ENCODE data around the gene TSPAN9.

Gene TSPAN9

GRCh38 chr12:3230758-3231375 lies 153.7 kb downstream of the TSPAN9 start:
- no peak for DNase-seq

DNA sequence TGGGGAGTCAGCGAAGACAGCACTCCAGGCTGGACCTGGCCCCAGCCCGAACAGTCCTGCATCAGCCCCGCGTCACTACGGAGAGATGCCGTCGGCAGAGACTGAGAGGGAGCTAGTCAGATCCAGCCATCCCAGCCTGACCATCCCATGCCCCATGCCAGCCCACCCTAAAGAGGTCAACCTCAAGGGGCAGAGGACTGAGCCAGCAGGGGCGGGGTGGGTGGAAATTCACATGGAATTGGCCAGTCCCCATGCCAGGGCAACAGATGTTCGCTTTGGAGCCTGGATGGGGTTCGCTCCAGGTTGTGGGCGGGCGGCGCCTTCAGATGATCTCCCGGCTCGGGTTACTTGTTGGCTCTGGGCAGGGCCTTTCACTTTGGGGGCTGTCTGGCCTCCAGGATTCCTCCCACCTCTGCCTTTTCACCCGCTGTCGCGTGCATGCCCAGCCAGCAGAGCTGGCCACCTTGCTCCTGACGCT lies 154.3 kb downstream of the TSPAN9 start:
- DNase-seq: no peak

DNA sequence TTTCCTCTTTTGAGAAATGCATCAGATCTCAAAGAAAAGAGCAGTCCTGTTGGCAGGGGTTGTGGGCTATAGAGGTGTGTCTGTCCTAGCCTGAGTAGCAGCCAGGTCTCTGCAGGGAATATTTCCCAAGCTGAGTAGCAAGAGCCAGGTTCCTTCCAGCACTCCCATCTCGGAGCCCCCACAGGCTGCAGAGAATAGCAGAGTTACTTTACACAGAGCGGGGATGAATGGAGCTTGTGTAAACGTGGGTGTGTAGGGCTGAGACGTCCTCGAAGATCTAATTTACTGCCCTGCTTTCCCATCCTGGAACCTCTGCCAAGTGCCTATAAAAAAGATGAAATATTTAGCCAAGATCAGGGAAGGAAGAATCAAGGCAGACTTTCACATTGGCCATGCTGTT lies 156.6 kb downstream of the TSPAN9 start:
- DNase-seq: no peak

GRCh38 chr12:3236345-3237187 lies 159.4 kb downstream of the TSPAN9 start:
- no peak for DNase-seq

GRCh38 chr12:3238196-3238595 lies 161.0 kb downstream of the TSPAN9 start:
- DNase-seq: no peak

DNA sequence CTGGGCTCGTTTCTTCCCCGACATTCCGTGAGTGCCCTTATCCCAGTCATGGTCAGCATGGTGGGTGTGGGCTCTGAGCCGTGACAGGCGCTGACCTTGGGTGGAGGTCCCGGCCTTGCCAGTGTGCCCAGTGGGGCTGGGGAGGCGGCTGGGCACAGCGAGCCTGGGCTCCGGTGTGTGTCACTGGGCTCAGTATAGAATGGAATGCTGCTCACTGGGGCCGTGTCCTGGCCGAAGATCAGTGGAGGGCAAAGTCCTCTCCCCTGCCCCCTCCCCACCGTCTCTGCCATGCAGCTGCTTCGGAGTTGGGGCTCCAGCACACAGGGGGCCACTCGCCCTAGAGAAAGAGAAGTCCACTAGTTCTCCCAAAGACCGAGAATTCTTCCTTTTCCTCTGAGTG lies 164.4 kb downstream of the TSPAN9 start:
- no peak for DNase-seq

DNA sequence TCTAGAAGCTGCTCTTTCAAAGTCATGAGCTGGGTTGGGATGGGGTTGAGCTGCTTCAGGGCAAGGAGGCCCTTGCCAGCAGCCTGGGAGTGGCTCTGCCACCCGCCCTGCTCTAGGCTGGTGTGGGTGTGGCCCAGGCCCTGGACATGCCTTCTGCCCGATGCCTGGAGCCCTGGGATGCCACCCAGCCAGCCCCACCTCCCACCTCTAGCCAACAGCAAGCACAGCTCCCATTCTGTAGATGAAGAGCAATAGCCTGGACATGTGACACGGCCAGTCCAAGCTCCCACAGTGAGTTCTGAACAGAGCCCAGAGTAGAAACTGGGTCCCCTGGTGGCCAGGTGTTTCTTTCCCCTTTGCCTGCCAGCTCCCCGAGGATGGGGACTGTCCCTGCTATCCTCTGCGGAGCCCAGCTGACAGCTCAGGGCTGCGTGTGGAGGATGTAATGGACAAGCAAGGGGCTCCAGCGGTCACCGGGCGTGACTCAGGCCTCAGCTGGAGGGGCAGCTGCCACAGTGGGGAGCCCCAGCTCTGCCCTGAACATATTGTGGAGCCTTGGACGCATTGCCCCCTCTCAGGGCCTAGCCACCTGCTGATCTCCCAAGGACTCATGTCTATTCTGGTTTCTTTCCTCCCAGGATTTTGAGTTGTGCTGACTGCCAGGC lies 165.2 kb downstream of the TSPAN9 start:
- DNase-seq: no peak

DNA sequence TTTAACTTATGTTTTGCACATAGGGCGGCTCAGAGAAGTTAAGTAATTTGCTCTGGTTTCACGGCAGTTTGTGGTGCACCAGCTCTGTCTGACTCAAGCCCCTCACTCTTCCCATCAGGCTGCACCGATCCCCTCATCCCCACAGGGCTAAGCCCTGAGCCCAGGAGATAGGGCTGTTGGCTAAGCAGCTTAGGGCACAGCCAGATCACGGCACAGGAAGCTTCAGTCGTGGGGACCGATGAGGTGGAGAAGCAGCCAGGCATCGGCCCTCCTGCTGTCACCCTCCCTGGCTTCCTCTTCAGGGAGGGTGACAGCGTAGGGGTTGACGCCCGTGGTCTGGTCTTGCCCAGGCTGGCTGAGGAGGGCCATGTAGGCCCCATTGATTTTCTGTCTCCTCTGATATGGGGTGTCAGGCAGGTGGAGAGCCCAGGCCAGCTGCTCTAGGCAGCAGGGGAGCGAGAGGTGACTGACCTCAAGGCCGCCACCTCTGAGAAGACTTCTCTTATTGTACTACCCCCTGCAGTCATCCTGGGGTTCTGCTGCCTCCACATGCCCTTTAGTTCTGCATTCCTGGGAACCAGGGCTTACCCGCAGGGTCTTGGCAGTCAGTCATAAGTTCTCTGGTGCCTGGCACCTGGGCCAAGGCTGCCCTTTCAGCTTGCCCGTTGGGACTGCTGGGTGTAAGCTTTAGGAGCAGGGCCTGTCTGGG lies 166.4 kb downstream of the TSPAN9 start:
- DNase-seq: no peak

DNA sequence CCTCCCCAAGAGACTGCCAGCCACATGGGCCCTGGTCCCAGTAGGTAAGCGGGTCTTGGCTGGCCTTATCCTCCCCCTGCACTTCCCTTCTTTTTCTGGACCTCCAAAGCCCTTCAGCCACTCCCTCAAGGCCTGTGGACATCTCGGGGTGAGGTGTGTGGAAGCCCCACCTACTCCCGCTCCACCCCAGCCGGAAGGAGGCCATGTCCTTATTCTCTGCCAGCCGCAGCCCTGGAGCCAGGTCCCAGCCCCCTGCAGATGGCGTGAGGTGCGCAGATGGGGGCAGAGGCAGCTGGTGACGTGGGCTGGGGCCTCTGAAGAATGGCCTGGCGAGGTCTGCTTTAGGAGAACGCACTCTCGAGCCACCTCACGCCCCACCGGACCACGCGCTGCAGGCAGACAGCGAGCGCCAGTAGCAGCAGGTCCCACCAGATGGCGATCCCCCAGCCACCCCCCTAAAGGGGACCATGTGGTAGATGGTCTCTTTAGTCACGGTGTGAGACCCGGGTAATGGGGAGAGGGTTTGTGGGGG lies 167.1 kb downstream of the TSPAN9 start:
- no peak for DNase-seq

DNA sequence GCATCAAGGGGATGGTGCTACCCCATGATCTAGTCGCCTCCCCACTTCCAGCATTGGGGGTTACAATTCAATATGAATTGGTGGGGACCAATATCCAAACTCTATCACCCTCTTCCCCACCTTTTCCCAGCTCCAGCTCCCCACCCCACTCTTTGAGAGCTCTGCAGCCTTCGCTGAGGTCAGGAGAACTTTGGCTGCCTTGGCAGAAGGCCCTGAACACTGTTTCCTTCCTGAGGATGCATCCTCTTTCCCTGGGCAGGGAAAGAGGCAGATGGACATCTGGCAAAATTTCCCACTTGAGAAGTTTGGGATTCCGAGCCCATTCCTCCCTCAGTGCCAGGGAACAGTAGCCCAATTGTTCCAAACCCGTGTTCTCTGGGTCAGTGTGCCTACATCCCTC lies 169.1 kb downstream of the TSPAN9 start:
- DNase-seq: no peak

- no peak for DNase-seq
Measured at GRCh38 chr12:3247077-3247476, 169.9 kb downstream of the TSPAN9 start.

DNA sequence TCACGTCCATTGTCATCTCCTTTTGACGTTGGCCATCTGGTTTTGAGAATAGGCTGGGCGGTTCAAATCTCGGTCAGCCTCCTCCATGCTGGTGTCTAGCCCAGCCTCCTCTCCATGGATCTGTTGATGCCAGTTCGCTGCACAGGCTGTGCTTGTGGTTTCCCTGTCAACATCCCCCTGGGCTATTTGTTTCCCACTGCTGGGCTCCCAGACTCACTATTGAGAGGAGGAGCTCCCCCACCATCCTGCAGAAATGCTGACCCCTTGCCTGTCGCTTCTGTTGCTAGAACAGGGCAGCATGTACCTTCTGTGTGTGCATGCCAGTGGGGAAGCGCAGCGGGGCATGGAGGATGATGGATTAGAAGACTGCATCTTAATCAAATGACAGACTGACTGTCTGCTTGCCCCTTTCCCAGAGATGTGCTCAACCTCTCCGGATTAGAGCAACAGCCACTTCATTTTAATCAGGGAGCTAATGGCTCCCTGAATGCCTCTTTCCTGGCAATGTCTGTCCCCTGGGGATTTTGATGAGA lies 170.5 kb downstream of the TSPAN9 start:
- no peak for DNase-seq

GRCh38 chr12:3249081-3249800 lies 172.1 kb downstream of the TSPAN9 start:
- no peak for DNase-seq

DNA sequence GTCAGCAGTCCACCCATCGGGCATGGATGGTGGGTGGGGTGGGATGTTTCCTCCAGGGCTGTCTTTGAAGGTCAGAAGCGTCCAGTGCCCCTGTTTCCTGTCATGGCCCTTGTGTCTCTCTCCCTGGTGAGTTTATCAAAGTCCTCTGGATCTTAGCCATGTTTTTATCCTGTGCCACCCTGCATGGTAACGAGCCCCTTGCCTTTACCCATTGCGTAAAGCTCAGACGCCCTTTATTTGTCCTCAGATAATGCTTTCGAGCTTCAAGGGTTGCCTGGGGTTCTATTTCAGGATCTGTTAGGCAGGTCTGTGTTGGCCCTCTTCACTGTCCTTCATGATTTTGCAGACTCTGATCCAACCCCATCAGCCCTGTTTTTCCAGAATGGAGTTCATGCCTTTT lies 172.9 kb downstream of the TSPAN9 start:
- DNase-seq: no peak

- no peak for DNase-seq
Measured at GRCh38 chr12:3250576-3250975, 173.4 kb downstream of the TSPAN9 start.

DNA sequence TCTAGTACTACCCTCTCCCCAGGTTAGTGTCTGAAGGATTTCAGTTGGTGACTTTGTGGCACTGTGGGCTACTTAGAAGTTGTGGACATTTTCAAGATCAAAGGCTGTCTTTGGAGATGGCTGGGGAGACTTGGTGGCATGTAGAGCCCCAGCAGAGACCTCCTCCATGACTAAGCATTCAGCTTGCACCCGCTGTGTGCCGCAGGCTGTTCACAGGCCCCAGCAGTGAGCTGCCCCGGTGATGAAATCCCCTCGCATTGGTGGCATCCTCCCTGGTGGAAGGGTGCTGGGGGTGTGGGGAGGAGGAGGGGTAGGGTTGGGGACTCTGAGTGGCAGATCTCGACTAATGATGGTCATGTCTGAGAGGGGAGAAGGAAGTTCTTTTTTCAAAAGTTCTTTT lies 173.9 kb downstream of the TSPAN9 start:
- no peak for DNase-seq

- no peak for DNase-seq
Measured at GRCh38 chr12:3251691-3252090, 174.5 kb downstream of the TSPAN9 start.

- DNase-seq: no peak
Measured at GRCh38 chr12:3252450-3252891, 175.3 kb downstream of the TSPAN9 start.

GRCh38 chr12:3253682-3254275 lies 176.6 kb downstream of the TSPAN9 start:
- no peak for DNase-seq

DNA sequence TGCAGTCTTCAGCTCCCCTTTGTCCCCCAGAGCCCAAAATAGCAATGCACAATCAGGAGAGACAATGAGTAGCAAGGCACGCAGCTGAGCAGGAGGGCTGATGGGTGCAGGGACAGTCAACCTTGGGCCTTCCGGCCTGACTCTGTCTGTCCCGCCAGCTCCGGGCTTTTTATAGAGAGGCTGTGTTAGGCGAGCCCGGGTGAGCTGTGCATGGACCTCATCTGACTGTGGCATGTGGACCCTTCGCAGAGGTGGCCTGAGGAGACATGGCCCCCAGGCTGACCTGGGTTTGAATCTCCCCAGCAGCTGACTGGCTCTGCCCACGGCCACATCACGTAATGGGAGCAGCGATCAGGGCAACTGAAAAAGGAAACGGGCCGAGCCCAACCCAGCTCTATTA lies 177.9 kb downstream of the TSPAN9 start:
- no peak for DNase-seq

DNA sequence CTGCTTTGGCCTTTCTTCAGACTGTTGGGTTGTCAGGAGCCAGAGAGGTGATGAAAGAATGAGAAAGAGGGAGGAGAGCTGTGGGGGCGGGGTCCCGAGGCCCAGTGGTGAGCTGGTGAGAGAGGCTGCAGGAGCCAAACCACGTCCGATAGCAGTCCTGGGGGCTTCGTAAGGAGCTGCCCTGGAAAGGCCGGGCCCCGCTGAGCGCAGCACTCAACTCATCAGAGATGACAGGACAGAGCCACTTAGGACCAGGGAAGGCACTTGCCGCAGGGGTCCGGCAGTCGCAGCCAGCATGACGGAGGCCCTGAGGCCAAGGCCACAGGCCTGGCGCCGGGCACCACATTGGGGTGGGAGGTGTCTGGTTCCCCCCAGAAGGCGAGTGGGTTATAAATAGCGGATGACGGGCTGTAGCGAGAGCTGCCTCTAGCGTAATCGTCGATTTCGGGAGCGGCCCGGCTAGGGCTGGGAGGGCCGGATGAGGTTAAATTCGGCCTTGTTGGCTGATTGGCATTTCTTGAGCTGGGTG lies 179.0 kb downstream of the TSPAN9 start:
- no peak for DNase-seq
